ENCODE data around the gene GALNT2.
A peak's percentile ranks its signal among the peaks of the same experiment; 100 is the strongest.

GALNT2 gene

DNA sequence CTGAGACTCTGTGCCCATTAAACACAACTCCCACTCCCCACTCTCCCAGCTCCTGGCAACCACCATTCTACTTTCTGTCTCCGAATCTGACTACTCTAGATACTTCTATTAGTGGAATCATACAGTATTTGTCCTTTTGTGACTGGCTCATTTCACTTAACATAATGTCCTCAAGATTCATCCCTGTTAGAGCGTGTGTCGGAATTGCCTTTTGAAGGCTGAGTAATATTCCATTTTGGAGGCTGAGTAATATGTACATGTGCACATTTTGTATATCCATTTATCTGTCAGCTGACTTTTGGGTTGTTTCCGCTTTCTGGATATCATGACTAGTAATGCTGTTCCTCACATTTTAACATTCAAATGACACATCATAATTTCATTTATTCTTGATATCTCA lies 30.3 kb downstream of the GALNT2 start:
- DNase-seq: no peak

DNA sequence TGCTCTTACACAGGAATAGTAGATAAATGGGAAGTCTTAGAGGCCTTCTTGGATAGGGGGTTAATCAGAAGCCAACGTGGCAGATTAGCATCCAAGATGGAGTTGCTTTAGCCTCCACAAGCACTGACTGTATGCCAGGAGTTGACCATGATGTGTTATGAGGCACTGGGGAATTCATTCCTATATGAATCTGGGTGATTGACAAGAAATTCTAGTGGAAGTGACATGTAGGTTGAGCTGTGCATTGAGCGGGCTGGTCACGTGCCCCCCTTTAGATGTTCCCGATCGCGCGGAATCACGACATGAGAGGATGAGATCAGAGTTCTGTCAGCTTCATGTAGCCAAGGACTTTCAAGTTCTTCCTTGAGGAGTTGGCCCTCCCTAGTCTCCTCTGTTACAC lies 31.7 kb downstream of the GALNT2 start:
- no peak for DNase-seq

DNA sequence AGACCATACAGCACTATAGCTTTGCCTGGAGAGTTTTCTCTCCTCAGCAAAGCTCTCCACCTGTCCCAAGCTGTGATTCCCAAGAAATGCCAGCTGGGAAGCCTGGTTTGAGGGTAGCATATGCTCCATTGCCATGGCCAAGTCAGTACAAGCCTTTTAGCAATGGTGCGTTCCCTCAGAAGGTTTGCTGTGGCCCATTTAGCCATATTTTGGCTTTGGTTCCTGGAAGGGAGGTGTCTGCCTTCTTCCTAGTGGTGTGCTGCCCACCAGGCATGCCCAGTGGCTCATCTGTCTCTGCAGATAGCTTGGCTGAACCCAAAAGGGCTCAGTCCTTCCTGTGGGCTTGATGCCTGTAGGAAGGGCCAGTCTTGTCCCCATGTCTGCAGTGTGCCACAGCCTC lies 32.4 kb downstream of the GALNT2 start:
- DNase-seq: no peak

DNA sequence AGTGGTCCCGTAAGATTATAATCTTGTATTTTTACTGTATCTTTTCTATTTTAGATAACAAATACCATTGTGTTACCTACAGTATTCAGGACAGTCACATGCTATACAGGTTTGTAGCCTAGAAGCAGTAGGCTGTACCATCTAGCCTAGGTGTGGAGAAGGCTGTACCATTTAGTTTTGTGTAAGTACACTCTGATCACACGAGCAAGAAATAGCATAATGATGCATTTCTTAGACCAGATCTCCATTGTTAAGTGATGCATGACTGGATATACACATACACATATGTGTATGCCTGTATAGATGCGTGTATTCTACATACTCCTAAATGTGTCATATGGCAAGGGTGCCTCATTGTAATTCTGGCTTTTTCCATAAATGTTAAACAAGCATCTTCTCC lies 33.9 kb downstream of the GALNT2 start:
- no peak for DNase-seq

DNA sequence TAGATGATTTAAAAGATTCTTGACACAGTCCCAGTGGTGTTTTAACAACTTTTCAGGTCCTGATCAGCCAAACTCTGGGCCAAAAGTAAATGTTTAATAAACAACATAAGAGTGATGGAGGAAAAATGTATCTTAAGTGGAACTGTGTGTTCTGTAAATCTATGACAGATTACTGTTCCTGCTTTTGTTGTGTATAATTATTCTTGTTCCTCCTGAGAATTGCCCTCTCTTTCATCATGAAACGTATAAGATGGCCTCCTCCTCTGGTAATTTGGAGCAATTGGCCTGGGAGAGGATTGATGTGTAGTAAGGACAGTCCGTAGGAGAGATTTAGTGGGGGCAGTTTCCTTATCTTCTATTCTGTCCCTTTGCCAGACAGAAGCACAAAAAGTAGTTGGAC lies 34.5 kb downstream of the GALNT2 start:
- no peak for DNase-seq

DNA sequence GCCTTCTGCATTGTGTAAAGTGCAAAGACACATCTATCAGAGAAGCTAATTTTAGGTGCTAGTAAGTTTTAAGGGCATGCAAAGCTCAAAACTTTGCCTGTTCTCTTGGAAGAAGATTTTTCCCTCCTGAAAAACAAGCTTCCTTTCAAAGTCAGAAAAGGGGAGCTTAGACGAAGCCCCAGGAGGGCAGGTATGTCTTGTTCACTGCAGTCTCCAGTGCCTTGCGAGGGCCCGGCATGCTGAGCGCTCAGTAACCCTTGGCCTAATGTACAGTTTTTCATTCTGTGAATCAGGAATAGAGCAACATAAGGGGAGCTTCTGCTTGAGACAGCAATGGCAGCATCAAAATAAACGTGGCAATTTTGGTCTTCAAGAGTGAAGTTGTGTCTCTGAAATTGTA lies 35.0 kb downstream of the GALNT2 start:
- DNase-seq: no peak

DNA sequence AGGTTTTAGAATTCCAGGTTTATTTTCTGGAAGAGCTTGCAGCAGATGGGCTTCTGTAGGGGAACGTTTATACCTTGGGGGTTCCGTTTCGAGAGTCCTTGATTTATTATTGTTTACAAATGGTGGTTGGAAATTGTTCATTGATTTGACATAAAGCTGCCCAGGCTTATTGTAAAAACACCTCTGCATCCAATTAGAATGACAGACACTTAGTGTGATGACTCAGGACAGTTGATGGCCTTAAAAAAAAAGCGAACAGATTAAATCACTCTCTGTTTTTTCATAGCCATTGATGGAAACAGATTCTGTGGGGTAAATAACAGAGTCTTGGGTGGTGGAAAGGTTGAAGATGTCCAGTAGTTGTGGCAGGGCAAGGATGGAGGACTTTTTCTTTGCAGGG lies 35.4 kb downstream of the GALNT2 start:
- DNase-seq: no peak

DNA sequence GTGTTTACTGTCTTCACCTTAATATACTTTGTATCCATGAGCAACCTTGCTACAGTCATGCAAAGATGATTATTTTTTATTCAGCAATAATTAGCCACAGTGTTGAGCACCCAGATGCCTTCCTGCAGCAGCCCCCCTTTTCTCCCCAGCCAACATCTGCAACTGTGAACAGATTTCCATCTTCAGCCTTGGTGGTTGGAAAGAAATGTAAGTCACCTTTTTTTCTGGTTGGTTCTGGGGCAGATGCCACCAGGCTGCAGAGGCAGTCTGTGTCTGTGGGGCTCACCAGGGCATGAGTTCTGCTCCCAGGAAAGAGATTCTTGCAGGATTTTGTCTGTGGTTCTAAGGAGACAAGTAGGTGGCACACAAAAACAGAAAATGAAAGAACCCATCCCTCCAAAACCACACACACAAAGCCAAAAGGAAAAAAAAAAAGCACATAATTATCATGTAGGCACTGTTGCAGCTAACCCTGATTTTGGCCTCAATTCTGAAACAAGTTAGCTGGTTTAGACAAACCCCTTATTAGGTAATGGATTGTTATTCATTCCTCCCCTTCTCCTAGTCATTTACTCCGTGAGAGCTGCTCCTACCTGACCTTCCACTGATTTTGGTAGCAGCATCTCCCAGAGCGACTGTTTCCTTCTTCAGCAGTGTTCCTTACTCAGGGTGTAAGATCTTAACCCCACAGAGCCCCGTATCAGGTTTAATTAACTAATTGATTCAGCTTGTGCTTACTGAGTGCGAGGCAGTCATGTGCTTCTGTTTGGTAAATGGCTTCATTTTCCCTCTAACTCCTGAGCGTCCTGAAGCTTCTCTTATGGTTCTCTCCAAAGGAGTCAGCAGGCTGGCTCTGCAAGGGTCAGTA lies 36.5 kb downstream of the GALNT2 start:
- no peak for DNase-seq

DNA sequence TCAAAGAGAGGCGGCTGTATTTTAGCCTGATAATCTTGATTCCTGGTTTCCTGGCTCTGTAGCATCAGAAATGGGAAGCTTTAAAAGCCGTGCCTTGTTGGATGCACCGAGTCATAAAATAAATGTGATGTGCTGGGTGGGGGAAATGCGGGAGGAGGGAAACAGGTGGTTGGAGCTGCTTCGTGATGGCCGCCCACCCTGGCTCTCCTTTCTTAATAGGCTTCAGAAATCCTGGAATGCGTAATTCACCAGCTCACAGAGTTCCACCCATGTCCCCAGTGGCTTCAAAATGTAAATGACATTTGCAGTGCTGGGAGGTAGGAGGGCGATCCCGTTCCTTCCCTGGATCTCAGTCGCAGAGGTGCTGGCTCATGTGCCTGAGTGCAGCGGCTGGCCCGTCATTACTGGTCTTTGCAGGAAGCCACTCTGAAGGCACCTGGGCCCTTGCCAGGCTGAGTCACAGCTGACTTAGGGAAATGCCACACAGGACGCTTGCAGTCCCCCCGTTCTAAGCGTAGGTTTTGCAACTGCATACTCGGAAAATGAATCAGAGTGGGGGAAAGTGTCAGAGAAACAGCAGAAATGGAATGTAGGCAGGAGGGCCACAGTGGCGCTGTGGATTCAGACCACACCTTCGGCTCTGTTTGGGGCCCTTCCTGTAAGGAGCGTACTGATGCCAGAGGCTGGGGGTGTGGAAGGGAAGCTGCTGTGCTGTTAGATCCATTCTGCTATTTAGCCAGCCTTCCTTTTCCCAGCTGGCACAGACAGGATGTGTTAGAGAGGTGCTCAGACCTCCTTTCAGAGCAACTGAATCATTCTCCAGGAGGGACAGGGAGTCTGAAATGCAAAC lies 37.6 kb downstream of the GALNT2 start:
- DNase-seq: peak; percentile 37 to 68

DNA sequence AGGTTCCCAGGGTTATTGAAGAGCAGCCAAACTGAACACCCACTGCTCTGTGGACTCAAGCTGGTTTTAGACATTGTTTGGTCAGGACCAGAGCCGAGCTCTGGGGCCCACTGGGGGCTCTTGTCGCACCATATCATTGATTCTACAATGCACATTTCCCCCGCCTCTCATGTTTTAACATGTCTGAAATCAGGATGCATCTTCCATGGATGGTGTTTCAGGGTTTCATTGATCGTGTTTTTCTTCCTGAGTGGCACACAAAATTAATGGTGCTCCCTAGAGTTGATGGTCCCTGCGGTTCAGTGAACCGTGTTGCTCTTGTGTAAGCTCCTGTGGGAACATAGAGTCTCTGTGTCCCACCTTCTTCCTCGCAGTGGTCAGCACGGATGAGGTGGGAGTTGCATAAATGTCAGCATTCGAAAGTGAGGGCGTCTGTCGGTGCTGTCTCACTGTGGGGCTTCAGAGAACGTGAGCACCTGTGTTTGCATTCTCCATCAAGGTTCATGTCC lies 38.3 kb downstream of the GALNT2 start:
- no peak for DNase-seq

DNA sequence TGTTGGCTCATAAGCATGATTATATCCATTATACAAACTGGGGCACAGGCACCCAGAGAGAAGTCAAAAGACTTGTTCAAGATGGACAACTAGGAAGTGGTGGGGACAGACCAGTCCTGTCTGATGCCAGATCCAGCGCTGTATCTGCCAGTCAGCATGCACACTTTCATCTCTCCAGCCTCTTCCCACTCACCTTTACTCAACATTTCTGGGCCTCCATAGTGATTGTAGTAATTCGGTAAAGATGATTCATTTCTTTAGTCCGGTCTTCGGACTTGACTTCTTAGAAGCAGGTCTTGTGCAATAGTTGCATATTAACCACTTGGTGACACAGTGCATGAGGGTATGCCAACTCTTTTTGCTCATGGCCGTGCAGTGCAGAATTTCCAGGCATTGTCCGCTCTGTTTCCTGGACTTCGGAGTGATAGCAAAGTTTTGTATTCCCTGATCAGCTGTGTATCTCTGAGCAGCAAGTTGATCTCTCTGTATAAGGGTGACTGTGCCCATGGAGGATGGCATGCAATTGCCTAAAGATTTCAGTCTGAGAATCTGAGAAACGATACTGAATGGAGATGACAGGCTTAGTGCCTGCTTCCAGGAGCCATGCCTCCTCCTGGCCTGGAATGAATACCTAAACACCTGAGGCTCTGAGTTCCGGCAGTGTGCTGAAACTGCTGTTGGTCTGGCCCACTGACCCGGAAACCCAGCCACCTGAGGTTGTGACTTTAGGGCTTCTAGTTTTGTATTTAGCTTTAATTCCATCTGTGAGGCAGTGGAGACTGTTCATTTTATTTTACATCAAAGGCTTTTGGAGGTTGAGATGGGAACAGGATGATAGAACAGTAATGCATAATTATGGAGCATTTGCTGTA lies 39.0 kb downstream of the GALNT2 start:
- peak in 1 of 2 donors; percentile 15 for DNase-seq

DNA sequence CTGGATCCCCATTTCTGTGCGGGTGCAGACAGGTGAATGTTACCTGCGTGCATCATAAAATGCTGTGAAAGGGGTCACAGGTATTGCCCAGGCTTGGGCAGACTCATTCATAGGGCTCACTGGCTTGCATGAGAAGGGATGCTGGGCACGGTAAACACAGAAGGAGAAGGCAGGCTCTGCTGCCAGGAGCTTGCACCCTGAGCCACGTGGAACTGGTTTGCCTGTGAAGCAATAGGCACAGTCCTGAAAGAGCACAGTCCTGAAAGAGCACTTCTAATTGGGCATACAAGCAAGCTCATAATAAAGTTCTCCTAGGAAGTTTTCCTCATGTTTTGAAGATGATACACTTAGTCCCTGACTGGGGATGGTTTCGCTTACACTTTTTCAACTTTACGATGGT lies 40.9 kb downstream of the GALNT2 start:
- no peak for DNase-seq

DNA sequence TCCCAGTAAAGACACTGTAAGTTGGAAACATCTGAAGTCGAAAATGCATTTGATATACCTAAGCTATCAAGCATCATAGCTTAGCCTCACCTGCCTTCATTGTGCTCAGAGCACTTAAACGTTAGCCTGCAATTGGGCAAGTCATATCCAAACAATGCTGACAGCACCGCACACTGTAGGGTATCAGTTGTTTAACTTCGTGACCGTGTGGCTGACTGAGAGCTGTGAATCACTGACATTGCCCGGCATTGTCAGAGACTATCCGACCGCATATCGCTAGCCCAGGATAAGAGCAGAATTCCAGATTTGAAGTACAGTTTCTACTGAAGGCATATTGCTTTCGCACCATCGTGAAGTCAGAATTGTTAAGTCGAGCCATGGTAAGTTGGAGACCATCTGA lies 41.5 kb downstream of the GALNT2 start:
- DNase-seq: no peak

DNA sequence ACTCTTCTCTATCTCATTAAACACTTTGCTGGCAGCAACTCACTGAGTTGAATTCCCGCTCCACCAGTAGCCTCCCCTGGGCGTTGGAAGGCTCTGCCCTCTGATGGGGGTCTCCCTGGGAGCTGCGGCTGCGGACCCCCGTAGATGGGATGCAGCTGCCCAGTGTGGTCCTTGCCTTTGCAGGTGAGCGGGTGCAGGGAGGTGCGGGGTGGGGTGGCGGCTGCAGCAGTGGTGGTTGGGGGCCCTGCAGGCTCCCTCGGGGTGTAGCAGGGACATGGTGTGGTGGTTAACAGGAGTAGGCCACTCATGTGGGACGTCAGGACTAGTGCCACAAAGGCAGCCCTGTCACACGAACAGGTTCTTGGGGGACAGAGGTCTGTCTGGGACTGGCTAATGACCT lies 42.0 kb downstream of the GALNT2 start:
- DNase-seq: no peak

DNA sequence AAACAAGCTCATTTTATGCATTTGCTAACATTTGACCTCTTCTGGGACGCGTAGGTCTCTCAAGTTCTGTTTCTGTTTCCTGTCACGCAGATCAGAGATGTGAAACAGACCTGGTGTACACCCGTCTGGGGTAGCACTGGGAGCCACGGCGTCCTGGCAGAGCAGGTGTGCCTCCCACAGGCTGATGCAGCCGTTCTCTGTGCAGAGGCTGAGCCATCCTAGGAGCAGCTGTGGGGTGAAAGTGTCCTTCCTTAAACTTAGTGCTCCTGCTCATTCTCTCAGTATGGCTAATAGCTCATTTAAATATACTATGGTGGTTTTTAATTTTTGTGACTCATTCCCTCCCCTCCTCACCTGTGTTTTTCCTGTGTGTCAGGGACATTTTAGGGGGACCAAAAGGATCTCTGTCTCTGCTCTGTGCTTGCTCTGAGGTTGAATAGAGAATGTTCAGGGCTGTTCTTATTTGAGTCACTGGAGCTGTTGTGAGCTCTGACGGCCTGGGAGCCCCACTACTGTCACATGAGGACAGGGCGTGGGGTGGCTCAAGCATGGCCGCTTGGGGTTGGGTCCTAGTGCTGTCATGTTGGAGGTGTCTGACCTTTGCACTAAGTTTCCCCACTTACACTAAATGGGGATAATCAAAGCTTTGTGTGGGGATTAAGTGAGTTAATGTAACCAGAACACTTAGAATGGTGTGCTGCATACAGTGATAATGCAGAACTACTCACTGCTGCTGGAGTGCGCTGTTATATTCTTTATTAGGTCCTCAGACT lies 43.0 kb downstream of the GALNT2 start:
- DNase-seq: peak; percentile 40 to 63

DNA sequence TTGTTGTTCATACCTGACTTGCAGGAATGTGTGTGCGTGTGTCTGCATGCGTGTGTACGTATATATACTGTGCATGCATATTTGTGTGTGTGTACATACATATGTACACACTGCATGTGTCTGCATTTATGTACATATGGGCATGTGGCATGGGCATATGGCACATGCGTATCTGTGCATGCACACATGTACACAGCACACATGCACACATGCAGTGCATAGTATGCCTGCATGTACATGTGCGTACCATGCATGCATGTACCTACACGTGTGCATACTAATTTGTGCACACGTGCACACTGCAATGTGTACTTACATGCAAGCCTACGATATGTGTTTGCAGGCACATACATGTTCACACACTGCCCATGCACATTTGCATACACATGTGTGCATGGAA lies 43.9 kb downstream of the GALNT2 start:
- no peak for DNase-seq

DNA sequence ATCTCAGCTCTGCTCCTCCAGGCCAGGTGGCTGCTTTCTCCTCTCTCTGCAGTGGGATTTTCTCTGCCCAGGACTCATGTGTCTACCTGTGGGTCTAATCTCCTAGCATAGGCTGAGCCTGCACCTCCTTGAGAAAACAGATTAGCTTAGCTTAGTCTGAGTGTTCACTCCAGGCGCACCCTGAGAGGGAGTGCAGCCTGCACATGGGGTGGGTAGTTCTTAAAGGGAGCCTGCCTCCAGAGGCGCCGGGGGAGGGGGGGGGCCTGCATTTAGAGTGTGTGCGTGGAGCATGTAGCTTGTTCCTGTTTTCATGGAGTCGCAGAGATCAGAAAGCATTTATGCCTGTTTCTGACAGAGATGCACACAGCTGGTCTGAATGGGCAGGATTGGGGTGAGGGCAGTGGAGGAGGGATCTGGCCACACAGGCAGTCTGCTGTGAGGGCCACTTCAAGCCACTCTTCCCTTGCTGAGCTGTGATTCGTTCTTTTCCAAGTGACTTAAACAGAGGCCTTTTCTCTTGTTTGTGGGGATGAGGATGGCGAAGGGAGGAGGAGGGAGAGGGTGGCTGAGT lies 45.2 kb downstream of the GALNT2 start:
- DNase-seq: peak in 1 of 2 donors; percentile 14

DNA sequence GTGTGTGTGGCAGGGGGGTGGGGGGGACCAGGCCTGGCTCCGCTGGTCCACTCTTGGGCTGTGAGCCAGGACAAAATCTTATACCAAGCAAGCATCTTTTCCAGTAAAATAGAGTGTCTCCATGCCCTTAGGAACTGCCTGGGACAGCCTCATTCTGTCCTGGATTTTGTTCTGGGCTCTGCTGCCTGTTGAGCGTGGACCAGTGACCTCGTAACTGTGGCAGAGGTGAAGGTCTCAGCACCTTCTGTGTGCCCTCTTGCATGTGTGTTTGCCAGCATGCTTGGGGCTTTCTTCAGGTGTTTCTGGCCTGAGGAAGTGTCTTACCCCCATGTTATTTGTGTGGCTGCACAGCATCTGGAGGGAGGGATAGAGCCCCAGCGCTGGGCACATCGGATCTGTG lies 45.7 kb downstream of the GALNT2 start:
- no peak for DNase-seq

DNA sequence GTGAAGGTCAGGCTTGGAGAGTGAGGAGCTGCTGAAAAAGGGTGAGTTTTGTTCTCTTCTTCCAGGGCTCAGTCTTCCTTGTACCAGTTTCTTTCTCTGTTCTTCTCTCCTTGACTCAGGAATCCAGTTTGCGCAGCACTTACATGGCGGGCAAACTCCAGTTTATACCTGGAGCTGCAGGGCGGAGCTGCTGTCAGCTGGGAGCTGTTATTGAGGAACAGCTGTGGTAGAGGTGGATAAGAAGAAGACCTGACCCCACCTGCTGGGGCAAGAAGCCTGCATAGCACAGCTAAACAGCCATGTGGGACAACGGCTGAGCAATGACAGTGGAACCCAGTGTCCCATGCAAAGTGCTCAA lies 46.2 kb downstream of the GALNT2 start:
- DNase-seq: no peak

DNA sequence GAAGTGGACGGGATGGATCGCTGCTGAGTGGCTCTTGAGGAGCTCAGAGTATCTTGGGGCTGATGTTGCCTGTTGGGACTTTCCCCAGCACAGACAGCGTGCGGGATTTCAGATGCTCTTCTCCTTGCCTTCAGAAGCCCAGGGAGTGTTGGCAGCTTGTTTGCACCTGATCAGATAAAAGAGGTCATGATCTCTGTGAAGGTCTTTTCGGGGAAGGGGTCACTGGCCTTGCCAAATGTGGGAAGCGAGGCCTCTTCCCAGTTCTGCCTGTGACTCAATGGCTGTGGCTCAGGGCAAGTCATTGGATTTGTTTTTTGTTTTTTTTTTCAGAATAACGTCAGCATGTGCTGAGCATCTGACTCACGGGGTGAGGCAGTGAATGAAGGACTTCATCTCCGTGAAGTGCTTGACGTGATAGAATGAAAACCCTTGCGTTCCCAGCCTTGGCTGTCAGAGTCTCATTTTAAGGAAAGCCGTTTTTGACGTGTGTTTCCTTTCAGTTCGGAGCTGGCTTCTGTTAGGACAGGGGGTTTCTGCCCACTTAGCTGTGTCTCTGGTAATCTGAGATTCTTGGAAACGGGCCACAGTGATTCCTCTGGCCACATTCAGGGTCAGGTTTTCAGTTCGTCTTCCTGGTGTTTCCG lies 46.7 kb downstream of the GALNT2 start:
- no peak for DNase-seq

DNA sequence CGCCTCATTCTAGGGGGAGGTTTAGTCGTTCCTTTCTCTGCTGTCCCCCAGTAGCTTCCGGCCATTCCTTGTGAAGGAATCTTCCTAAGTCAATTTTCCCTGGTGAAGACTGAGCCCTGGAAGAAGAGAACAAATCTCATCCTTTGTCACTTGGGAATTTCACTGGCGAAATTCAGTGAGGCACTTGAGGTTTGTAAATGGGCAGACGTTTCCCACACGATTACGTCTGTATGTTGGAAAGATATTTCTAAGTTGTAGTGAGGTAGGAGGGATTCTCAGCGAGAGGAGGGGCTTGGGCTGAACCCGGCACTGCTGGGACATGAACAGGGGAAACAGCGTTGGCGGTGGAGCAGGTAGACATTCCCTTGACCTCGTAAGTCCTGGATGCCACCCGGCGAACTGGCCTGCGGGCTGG lies 47.2 kb downstream of the GALNT2 start:
- DNase-seq: no peak

All from CD4-positive, alpha-beta T cell treated with Interferon alpha-2 for 1 hour (primary cell).